Stimulated activated CD4-positive, alpha-beta T cell treated with anti-CD3 and anti-CD28 coated beads, TNF-alpha, amount 100 ng/mL, for 24 hours (primary cell): ENCODE measurements around the gene NIPA2.

Source experiments
- DNase-seq, 3 experiments: peaks; one replicate each; pipeline ENCODE4 v3.0.0-alpha.2; 2020; ENCODE audit warnings: low read depth in 3 of 3

The NIPA2 gene

DNA sequence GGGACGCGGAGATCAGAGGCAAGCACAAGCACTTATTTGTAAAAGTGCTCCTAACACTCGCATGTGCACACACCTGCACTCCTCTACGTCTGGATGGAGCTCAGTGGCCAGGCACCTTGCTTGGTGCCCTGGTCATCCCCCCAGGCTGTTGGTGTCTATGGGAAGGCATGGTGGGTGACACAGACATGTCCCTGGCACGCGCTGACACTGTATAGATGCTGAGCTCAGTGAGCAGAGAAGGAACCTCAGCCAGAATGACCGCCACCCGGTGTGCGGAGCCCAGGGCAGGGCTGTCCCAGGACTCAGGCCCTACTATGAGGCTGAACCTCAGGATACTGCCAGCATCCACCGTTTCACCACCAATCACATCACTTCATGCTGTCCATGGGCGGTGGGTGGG lies 64.5 kb downstream of the NIPA2 start:
- no peak for DNase-seq

DNA sequence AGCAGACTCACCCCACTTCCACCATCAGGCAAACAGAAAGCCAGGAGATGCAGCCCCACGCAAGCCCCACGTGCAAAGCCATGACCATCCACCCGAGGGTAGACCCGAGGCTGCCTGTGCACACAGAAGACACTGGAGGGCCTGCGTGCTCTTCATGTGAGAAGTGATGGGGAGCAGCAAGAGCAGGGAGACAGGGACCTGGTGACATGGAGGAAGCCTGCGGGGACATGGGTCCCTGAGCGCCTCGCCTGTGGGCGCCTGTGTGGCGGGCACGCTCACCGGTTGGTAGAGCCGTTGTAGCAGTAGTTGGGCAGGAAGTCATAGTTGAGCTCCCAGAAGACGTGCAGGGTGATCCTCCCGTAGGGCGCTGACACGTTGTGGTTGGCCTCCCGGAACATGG lies 65.0 kb downstream of the NIPA2 start:
- no peak for DNase-seq

DNA sequence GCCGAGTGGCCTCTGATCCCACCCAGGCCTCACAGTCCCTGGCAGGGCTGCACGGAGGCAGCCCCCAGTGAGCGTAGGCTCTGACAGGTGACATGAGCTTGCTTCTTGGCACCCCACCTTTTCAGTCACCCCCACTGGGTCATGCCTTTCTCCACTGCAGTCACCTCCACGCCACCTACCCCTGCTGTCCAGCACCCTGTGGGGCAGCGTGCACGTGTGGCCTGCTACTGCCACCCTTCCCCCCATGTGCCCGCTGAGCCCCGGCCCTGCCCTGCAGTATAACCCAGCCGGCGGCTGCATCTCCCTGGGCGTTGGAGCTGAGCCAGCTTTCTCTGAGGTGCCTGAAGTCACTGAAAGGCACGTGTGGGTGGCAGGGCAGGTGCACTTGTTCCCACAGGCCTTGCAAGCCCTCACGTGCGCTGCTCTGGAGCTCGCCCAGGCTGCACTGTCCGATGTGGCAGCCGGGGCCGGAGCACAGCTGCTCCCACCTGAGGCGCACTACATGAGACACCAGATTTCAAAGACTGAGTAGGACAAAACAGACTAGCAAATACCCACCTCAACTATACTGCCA lies 65.6 kb downstream of the NIPA2 start:
- DNase-seq, result no peak

DNA sequence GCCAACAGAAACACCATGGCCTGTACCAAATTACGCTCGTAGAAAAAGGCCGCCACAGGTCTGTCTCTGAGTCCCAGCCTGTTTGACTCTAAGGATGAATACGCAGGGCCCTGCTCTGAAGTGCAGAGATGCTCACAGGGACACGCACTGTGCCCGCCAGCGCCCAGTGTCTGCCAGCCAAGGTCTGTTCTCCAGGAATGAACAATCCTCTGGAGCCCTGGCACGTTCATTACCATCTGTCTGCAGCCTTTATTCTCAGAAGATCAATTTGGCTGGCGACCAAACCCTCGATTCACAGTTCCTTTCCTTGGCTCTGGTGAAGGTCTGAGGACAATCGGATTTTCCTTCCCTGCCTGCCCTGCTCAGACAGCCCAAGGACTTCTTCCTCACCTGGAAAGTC lies 66.3 kb downstream of the NIPA2 start:
- no peak for DNase-seq

DNA sequence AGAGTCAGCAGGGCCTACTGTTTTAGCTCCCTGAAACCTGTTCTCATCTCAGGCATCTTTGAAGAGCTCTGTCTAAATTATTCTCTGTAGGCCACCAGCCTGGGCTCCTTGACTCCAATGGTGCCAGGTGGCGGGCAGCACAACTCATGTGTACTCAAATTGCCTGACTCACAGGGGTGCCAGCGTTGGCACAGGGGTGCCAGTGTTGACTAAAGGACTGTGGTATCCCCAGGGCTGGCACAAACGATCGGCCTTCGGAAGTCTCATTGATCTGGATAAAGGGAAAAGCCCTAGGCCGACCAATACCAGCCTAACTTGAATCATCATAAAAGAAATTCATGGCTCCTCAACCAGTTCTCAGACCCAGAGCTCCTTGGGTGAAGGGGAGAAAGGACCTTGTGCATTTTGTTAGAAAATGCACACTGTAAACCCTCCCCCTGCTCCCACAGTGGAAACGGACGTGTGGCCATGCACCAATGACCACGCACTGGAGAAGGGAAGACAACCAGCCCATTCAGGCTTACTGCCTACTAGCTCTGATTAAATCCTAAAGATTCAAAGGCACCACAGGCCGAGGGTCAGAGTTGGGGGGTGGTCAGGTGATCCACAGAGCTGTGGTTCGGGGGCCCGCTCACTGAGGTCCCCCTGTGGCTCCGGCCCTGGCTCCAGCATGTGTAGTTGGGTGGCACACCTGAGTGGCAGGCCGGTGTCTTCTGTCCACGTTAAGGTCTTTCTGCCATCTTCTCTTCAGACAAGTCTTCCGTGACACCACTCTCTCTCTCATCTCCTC lies 68.9 kb downstream of the NIPA2 start:
- DNase-seq, result no peak

DNA sequence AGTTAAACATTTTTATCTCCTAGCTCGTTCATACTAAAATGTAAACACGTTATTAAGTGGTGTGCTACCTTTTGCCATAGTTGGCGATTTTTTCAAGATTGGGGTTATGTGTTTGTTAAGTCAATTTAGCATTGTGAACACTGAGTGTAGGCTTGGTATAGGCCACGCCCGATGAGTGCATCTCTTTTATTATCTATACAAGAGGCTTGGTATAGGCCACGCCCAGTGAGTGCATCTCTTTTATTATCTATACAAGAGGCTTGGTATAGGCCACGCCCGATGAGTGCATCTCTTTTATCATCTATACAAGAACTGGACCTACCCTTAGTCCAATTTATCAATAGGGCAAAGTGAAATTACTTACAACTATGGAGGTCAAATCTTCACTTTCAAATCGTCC lies 70.4 kb downstream of the NIPA2 start:
- no peak for DNase-seq

DNA sequence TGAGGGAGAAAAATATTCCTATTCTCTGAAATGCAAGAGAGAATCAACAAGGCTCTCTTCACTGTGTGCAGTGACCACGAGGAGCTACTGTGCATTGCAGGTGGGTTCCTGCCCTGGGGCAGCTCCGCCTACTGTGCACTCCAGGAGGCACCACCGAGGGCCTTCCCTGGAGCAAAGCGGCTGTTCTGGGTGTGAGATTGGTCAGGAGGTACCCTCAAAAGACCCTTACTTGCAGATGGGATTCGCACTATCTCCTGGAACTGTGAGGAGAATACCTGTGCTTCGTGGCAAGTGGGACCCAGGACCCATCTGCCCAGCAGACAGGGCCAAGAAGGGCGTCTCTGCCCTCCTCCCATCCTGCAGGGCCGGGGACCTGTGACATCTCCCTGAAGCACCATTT lies 72.8 kb downstream of the NIPA2 start:
- no peak for DNase-seq

DNA sequence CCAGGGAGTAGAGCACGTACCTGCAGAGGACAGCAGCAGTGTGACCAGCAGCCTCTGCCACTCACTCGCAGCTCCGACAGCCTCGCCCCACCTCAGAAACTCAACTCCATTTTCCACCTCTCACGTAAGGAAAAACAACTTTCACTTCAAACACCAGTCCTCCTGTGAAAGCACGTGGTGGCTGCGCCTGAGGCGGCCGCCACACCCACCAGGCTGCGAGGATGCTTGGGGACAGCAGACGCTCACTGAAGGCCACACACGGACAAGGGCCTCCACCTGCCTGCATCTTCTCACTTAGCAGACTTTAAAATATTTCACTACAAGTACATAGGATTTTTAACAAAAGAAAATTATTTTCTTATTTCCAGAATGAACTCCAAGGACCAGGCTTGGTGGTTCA lies 73.8 kb downstream of the NIPA2 start:
- DNase-seq, result no peak

DNA sequence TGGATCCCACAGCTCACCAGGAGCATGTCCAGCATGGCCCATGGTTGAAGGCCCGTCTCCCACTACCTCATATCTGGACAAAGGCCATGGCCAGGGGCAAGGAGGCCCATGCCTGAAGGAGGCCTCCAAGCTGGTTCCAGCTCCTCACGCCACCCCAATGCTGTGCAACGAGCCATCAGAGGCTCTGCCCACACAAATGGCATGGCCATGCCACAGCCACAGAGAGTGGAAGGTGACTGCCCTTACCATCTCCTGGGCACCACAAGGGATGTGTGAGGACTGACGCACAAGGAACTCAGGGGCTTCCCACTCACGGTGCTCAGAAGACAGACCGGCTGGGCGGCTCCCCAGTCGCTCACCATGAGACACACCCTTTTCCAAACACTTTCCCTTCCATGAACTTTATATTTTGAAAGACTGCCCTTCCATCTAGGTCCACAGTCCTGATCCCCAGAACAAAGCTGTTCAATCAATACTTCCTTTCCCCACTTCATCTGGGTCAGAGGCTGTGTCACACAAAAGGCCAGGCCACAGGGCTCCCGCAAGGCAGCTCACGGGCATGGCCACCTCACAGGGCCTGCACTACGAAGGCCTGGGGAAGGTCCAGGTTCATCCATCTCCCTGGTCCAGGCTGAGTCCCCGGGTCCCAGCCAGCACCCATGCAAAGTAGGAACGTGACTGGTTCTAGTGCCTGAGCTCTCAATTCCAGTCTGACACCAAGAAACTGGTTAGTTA lies 75.3 kb downstream of the NIPA2 start:
- DNase-seq, result no peak

DNA sequence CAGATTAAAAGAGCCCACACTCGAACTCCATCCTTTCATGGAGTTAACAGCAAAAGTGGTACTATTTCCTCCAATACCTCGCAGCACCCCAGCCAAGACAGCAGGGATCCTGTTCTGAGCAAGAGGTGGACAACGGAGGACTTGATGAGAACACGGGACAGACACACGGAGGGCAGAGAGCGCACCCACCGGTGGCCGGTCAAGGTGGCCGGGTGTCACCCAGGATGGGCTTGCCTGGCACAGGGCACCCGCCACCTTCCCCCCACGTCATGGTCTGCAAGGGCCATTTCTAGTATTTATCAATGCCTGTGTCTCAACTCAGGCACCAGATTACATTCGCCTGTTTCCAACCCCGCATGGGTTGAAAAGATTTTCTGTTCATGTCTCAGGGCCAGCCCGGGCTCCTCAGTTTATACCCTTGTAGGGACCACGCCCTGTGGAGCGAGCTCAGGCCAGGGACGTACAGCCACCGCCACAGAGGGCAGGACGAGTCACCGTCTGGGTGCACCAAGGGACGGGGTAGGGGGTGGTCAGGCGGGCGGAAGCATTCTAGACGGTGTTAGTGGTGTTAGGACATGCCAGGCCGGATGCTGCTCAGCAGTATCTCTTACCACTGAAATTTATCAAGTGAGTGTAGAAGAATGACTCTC lies 77.5 kb downstream of the NIPA2 start:
- no peak for DNase-seq

DNA sequence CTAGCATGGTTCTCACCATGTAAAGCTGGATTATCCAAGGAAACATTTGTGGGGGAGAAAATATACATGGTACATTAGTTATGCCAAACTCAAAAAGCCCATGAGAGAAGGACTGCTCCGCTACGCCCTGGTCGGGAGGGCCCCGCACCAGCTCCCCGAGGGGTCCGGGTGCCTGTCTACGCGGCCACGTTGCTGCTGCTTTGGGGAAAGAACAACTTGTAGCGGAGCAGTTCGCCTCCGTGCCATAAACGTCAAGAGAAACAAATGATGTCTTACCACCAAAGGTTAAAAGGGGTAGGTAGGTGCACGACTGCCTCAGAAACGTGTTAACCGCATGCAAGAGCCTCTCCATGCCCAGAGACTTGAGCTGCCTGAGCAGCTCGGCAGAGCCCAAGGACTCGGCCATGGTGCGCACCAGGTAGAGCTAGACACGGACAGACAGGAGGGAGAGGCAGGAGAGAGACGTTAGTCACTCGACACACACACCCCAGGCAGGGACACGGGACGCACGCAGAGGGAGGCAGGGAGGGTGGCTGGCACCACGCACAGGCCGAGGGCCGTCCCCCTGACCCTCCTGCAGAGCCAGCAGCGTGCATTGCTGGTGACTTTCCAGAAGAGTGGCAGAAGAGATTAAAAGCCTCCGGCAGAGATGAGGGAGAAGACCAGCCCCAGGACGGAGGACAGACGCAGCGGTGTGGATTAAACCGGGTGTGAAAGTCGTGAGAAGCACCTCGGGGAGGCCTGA lies 78.3 kb downstream of the NIPA2 start:
- DNase-seq, result no peak

DNA sequence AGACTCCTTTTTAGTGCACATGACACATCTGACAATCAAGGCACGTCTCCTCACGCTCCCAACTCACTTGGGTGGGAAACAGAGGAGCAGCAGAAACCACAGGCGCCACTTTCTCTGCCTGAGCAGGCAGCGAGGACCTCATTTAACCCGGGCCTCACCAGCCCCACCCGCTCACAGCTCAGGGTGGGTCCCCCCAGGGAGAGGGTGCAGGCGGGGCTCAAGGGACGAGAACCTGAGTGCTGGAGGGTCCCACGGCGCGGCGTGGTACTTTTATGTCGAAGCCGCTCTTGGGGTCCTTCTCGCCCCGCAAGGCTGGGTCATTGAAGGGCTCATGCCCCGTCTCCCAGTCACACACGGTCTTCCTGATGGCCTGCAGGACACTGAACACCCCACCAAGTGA lies 79.1 kb downstream of the NIPA2 start:
- DNase-seq, result no peak
